Measurements from ENCODE around the gene IGFBP1.

Gene IGFBP1

DNA sequence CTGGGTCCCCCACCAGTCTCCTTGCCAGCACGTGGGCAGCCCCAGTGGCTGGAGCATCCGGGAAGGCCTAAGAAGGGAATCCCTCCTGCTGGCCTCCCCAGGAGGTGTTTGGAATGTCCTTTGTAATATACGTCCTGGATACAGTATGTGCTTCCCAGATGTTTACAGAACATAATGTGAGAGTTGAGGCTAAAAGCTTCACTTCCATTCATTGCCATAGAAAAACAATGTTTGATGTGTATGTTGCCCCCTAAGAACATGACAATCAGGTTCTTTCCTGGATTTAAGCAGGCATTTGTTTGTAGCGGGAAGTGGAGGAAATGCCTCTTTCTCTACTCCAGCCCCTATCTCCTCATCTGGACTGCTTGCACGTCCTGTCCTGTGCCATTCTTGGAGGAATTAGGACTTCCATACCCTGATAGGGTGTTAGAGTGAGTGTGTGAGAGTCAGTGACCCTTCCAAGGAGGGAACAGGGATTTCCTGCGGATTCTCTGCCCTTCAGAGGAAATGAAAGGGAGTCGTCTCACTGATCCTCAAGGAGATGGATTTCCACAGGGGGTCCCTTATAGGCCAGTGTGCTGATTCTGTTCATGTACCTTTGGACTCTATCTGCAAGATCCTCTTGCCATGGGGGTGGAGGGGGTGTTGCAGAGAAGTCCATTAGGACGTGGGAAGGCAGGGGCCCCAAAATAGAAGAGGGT lies 1.2 kb downstream of the IGFBP1 start:
- TF ChIP-seq ZNF274 (IDR thresholded peaks at IDR 0.05; ENCODE audit: low read depth, low read length): no peak
- no peak overlapping the region for H3K4me3 ChIP-seq (ENCODE audit: low read length)

DNA sequence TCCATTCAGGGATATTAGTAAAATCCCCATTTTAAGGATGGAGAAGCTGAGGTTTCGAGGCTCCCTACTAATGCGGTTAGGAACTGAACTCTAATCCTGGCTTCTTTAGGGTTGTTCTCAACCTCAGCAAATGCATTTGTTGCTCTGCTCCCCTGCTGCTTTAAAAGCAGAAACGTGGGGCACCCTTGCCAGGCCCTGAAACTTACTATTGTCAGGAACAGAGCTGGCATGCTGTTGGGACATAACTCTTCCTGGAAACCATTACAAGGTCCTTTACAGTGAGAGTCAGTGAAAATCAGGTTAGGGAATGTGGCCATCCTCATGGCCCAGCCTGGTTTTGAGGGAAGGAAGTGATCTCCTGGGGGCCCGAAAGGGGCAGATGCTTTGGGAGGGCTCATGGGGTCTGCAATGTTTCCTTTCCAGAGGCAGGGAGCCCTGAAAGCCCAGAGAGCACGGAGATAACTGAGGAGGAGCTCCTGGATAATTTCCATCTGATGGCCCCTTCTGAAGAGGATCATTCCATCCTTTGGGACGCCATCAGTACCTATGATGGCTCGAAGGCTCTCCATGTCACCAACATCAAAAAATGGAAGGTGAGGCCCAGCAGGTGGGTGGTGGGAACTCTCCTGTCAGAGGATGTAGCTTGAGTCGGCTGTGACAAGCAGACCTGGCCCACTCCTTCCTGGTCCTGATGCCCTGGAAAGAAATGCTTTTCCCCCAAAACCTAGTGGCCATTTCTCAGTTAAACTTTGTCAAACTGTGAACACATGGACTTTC lies 2.0 kb downstream of the IGFBP1 start:
- H3K4me3 ChIP-seq (ENCODE audit: low read length): no peak overlapping the region
- no peak for TF ChIP-seq ZNF274 (IDR thresholded peaks at IDR 0.05; ENCODE audit: low read depth, low read length)

DNA sequence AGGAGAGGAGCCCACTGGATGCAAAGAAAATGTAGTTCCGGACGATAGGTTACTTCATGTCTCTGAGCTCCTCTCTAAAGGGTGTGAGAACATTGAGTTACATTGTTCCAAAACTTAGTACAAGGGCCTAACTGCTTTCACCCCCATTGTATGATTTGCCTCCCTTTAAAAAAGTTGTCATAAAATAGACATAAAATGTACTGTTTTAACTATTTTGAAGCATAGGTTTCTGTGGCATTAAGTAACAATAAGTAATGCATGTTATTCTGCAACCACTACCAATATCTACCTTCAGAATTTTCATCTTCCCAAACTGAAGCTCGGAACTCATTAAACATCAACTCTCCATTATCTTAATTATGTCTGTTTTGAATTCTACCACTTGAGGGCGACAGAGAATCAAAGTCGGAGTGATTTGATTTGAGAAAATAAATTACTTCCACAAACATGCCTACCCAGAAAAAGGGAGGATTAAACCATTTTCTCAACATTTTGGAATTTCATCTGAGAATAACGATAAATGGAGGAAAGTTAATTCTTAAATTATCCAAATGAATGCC lies 2.7 kb downstream of the IGFBP1 start:
- no peak for TF ChIP-seq ZNF274 (IDR thresholded peaks at IDR 0.05; ENCODE audit: low read depth, low read length)
- no peak overlapping the region for H3K4me3 ChIP-seq (ENCODE audit: low read length)

DNA sequence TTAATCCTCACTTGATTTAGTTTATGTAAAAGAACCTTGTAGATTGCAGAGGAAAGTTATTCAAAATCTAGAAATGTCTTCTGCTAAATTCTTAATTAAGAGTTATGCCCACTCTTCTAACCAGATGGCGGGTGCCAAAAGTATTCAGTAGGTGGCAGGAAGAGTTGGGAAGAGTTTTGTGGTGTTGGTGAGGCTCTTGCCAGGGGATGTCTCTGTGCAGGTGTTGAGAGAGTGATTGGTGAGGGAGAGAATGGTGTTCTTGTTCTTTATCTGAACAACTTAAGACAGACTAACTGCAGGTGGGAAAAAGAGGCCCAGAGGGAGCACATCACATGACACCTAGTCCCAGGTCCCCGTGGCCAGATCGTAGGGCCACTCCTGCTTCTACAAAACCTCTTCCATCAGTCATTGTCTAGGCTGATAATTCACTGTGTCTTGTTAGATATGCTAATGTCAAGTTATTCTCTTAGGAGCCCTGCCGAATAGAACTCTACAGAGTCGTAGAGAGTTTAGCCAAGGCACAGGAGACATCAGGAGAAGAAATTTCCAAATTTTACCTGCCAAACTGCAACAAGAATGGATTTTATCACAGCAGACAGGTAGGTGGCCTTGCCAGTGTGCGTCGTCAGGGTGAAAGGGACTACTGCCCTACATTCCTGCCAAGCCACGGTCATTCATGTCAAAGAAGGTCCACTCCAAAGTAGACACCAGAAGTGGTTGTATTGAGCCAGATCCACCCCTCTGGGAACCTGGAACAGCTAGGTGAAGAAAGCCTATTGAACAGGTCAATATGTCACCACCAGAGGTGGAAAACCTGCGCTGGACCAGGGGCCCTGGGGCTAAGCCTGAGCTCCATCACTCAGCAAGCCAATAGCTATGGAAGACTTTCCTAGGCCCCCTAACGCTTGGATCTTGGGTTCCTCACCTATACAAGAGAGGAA lies 3.4 kb downstream of the IGFBP1 start:
- no peak overlapping the region for H3K4me3 ChIP-seq (ENCODE audit: low read length)

DNA sequence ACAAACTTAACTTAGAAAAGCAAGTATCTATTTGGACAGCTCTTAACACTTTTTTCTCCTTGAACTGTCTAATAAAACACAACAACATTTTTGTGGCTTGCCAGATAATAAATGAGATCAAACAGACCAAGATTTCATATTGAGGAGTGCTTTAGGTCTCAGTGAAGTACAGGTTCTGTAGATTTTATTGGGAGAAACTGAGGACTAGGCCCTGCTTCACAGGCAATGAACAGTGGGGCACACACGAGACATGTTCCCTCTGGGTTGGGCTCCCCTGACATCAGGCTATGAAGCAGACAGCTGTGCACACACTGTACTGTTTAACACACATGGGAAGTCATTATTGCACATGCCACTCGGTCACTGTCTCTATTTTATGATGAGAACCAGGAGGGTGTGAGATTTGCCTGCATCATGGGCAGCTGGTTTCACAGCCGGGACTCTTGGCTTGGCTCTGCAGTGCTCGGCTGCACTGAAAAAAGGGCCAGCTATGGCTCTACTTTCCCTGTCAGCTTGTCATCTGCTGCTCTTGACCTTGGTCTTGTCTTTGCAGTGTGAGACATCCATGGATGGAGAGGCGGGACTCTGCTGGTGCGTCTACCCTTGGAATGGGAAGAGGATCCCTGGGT lies 4.2 kb downstream of the IGFBP1 start:
- no peak for TF ChIP-seq ZNF274 (IDR thresholded peaks at IDR 0.05; ENCODE audit: low read depth, low read length)
- no peak overlapping the region for H3K4me3 ChIP-seq (ENCODE audit: low read length)

More for the DNA sequence above, 3.4 kb downstream of the IGFBP1 start:
- no peak for TF ChIP-seq ZNF274 (IDR thresholded peaks at IDR 0.05; ENCODE audit: low read depth, low read length)

DNA sequence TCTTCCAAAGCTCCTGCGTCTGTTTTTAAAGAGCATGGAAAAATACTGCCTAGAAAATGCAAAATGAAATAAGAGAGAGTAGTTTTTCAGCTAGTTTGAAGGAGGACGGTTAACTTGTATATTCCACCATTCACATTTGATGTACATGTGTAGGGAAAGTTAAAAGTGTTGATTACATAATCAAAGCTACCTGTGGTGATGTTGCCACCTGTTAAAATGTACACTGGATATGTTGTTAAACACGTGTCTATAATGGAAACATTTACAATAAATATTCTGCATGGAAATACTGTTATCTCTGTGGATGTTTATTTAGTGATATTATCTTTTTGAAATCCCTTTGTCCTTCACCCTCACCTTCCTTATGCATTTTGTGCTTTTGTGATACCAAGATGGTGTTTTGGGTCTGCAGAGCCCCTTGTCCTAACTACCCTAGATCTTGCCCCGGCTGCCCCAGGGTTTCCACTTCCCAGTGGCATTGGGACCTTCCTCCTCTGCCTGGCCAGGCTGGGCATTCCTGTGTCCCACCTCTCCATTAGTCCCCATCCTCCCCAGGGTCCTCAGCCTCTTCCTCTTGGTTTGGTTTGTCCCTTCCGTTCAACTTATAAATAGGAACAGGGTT lies 5.2 kb downstream of the IGFBP1 start:
- TF ChIP-seq ZNF274 (IDR thresholded peaks at IDR 0.05; ENCODE audit: low read depth, low read length): no peak
- H3K4me3 ChIP-seq (ENCODE audit: low read length): no peak overlapping the region

DNA sequence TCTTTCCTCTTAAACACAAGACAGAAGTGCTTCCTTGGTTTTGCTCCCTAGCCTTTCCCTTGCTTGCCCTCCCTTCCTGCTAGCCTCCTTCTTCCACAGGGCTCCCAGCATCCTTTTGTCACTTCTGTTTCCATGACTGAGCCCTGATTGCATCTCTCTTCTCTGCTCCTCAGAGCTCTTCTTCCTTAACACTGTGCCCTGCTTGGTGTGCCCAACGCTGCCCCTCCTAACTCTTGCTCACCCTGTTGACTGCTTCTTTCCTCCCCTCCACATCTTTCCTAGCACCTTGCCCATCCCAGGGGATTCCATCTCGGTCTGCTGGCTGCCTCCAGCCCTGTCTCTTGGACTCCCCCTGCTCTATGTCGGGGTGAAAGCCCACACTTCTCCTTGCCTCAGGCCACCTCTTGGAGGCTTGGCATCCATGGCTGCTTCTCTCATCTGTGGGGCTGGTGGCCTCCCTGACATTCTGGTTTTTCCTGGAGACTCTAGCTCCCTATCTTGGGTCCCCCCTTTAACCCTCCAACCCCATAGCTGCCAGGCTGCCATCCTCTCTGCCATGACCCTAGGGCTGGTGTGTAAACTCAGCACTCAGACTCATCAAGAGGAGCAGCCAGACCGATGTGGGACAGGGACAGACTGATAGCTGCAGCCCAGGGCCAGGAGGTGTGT lies 5.8 kb downstream of the IGFBP1 start:
- H3K4me3 ChIP-seq (ENCODE audit: low read length): no peak overlapping the region
- no peak for TF ChIP-seq ZNF274 (IDR thresholded peaks at IDR 0.05; ENCODE audit: low read depth, low read length)

DNA sequence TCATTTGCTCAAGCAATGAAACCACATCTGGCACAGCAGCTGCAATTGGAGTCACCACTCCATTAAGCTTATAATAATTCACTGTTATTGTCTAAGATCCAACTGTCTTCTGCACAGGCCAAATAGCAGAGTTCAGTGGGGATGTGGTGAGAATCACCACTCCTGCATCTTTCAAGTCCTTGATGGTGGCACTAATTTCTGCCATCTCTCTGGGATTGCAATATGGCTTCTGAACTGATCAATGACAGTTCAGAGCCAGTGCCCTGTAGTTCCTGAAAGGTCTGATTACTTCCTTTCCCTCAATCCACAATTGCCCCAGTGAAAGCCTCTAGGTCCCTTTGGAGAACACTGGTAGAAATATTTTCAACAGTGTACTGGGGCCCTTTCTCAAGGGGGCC lies 6.4 kb downstream of the IGFBP1 start:
- TF ChIP-seq ZNF274 (IDR thresholded peaks at IDR 0.05; ENCODE audit: low read depth, low read length): no peak
- H3K4me3 ChIP-seq (ENCODE audit: low read length): no peak overlapping the region

DNA sequence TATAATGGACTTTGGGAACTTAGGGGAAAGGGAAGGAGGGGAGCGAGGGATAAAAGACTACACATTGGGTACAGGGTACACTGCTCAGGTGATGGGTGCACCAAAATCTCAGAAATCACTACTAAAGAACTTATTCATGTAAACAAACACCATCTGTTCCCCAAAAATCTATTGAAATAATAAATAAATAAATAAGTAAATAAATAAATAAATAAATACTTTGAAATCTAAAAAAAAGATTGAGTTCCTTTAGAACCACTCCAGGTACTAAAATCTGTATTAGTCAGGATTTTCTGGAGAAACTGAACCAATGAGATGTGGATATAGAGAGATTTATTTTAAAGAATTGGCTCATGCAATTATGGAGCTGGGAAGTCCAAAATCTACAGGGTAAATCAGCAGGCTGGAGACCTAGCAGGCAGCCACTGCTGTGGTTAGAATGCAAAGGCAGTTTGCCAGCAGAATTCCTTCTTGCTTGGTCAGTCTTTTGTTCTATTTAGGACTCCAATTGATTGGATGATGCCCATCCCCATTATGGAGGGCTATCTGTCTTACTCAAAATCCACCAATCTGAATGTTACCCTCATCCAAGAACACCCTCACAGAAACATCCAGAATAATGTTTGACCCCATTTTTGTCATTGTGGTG lies 8.9 kb downstream of the IGFBP1 start:
- no peak overlapping the region for H3K4me3 ChIP-seq (ENCODE audit: low read length)
- no peak for TF ChIP-seq ZNF274 (IDR thresholded peaks at IDR 0.05; ENCODE audit: low read depth, low read length)

DNA sequence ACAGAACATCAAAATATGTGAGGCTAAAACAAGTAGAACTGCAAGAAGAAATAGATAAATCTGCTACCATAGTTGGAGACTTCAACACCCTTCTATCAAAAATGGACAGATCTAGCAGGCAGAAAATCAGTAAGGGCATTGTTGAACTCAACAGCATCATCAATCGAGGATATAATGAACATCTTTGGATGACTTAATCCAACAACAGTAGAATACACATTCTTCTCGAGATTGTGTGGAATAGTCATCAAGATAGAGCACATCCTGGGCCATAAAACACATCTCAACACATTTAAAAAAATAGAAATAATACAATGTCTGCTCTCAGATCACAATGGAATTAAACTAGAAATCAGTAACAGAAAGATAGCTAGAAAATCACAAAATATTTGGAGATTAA lies 9.9 kb downstream of the IGFBP1 start:
- no peak for TF ChIP-seq ZNF274 (IDR thresholded peaks at IDR 0.05; ENCODE audit: low read depth, low read length)
- no peak overlapping the region for H3K4me3 ChIP-seq (ENCODE audit: low read length)

DNA sequence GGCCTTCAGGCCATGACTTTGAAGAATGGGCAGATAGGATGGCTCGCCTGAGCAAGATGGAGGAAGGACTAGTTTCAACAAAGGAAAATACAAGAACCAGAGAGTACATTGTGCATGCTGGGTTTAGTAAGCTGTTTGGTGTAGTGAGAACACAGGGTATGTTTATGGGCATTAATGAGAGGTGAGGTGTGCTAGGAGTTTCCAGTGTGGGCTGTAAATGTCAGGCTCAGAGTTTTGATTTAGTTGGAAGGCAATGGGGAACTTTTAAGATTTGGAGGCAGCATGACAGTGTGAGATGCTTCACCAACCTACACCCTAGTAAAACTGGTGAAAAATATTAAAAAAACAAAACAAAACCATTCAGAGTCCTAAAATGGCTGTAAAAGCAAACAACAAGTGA lies 13.3 kb downstream of the IGFBP1 start:
- TF ChIP-seq ZNF274 (IDR thresholded peaks at IDR 0.05; ENCODE audit: low read depth, low read length): no peak

DNA sequence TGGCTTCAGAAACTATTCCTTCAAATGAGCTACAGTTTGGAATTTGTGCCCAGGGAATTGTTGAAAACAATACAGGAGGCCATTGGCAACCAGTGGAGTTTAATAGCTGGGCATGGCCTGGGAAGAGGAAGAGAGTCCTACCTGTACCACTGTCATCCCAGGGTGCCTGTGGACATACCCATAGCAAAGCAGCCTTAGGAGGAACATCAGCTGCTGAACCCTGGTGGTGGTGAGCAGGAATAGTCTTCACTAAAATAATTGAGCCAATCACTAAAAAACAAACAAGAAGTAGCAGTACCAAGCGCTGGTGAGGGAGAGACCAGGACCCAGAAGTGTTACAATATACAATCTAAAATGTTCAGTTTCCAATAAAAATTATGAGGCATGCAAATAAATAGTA lies 14.5 kb downstream of the IGFBP1 start:
- TF ChIP-seq ZNF274 (IDR thresholded peaks at IDR 0.05; ENCODE audit: low read depth, low read length): no peak
- no peak overlapping the region for H3K4me3 ChIP-seq (ENCODE audit: low read length)

More for the DNA sequence above, 13.3 kb downstream of the IGFBP1 start:
- H3K4me3 ChIP-seq (ENCODE audit: low read length): no peak overlapping the region
